ENCODE measurements around the gene POLH. TPM values are rescaled to one million over a fixed set of nuclear protein-coding genes. Genes with fewer than 3 reads are reported as not detected.
"Not testable (repeated sequence)": the region's sequence is repeated elsewhere in the genome, so short reads cannot be mapped to it uniquely, and the experiment has no call there.

POLH gene
- total RNA-seq, 1 donor from 2014 or later: 21.2 TPM

DNA sequence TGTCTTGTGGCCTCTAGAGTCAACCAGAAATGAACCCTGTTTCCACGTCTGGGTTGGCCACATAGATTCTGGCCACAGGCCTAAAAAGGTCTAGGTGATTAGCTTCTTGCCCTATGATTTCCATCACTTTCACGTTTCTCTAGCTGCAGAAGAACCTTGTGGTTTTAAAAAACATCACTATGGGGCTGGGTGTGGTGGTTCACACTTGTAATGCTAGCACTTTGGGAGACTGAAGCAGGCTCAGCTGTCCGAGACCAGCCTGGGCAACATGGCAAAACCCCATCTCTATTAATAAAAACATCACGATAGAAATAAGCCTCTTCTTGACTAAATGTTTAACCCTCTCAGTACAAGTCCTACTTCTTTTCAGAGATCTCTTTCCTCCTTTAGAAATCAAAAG, 31.5 kb upstream of the POLH start:
- Mint-ChIP-seq H3K27me3 (ENCODE audit: low read depth) (no peaks in the 10 kb centered on the region), H3K9me3 (ENCODE audit: low read depth) (no peaks in the 10 kb centered on the region), H3K27ac (ENCODE audit: unreplicated experiment) (no peak overlapping the region), H3K36me3 (ENCODE audit: low read depth) (peaks cover 37% of the 10 kb centered on the region), H3K4me3 (ENCODE audit: unreplicated experiment) (no peak overlapping the region), H3K4me1 (ENCODE audit: low read depth) (no peaks in the 10 kb centered on the region)
- no peak for DNase-seq (ENCODE audit: low spot score)
- TF ChIP-seq, protein P1, sequence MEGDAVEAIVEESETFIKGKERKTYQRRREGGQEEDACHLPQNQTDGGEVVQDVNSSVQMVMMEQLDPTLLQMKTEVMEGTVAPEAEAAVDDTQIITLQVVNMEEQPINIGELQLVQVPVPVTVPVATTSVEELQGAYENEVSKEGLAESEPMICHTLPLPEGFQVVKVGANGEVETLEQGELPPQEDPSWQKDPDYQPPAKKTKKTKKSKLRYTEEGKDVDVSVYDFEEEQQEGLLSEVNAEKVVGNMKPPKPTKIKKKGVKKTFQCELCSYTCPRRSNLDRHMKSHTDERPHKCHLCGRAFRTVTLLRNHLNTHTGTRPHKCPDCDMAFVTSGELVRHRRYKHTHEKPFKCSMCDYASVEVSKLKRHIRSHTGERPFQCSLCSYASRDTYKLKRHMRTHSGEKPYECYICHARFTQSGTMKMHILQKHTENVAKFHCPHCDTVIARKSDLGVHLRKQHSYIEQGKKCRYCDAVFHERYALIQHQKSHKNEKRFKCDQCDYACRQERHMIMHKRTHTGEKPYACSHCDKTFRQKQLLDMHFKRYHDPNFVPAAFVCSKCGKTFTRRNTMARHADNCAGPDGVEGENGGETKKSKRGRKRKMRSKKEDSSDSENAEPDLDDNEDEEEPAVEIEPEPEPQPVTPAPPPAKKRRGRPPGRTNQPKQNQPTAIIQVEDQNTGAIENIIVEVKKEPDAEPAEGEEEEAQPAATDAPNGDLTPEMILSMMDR (IDR thresholded peaks at IDR 0.05): no peak

DNA sequence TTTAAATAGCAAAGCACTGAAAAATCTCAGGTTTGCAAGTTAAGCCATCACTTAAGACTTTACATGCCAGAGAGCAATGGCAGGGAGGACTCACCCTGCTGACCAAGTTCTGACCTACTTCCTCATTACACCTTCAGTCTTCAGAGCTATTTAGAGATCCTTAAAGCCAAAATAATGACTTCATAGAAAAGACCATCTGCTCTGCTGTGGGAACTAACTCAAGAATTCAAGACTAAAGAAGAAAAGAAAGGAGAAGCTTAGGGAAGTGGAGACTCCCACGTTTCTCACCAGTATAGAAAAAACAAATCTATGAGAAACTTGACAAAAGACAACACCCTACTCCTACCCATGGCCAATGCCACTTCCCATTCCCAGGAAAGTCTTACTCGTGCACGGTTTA, 28.8 kb upstream of the POLH start:
- Mint-ChIP-seq H3K4me1 (ENCODE audit: low read depth) (no peaks in the 10 kb centered on the region), H3K27ac (ENCODE audit: unreplicated experiment) (no peak overlapping the region), H3K27me3 (ENCODE audit: low read depth) (no peaks in the 10 kb centered on the region), H3K4me3 (ENCODE audit: unreplicated experiment) (no peak overlapping the region), H3K36me3 (ENCODE audit: low read depth) (peaks cover 40% of the 10 kb centered on the region), H3K9me3 (ENCODE audit: low read depth) (no peaks in the 10 kb centered on the region)
- TF ChIP-seq, protein P1 (IDR thresholded peaks at IDR 0.05): no peak
- no peak for DNase-seq (ENCODE audit: low spot score)

DNA sequence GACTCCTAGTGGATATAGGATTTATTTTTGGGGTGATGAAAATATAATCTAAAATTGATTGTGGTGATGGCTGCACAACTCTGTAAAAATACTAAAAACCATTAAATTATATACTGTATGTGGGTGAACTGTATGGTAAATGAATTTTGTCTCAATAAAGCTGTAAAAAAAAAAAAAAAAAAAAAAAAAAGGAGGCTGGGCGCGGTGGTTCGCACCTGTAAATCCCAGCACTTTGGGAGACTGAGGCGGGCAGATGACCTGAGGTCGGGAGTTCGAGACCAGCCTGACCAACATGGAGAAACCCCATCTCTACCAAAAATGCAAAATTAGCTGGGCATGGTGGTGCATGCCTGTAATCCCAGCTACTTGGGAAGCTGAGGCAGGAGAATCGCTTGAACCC, 18.4 kb upstream of the POLH start:
- H3K36me3 Mint-ChIP-seq (ENCODE audit: low read depth): peaks cover 43% of the 10 kb centered on the region
- not testable (repeated sequence) for H3K9me3 Mint-ChIP-seq (ENCODE audit: low read depth)

DNA sequence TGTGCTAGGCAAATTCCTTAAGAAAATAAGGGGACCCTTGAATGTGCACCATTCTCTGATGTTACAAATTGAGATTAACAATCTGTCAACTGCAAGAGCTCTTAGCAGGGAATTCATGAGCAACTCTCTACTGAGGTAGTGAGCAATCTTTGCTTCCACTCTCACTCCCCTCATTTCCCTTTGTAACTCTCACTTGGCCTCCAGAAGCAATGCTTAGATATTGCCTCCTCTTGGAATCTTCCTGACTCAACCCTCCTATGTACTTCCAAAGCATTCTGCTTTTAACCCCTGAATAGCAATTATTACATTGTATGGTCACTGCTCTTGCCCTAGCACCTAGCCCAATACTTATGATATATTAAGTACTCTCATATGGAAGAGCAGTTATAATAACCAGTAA, 16.7 kb upstream of the POLH start:
- no peaks in the 10 kb centered on the region for H3K9me3 Mint-ChIP-seq (ENCODE audit: low read depth)
- no peak overlapping the region for H3K27ac Mint-ChIP-seq (ENCODE audit: unreplicated experiment)
- no peak for DNase-seq (ENCODE audit: low spot score)
- TF ChIP-seq, protein P1 (IDR thresholded peaks at IDR 0.05): no peak
- H3K36me3 Mint-ChIP-seq (ENCODE audit: low read depth): peaks cover 39% of the 10 kb centered on the region
- H3K27me3 Mint-ChIP-seq (ENCODE audit: low read depth): no peaks in the 10 kb centered on the region
- no peak overlapping the region for H3K4me3 Mint-ChIP-seq (ENCODE audit: unreplicated experiment)
- no peaks in the 10 kb centered on the region for H3K4me1 Mint-ChIP-seq (ENCODE audit: low read depth)

More for the DNA sequence above, 18.4 kb upstream of the POLH start:
- not testable (repeated sequence) for H3K27me3 Mint-ChIP-seq (ENCODE audit: low read depth); H3K4me1 Mint-ChIP-seq (ENCODE audit: low read depth); H3K27ac Mint-ChIP-seq (ENCODE audit: unreplicated experiment); H3K4me3 Mint-ChIP-seq (ENCODE audit: unreplicated experiment); DNase-seq (ENCODE audit: low spot score)

DNA sequence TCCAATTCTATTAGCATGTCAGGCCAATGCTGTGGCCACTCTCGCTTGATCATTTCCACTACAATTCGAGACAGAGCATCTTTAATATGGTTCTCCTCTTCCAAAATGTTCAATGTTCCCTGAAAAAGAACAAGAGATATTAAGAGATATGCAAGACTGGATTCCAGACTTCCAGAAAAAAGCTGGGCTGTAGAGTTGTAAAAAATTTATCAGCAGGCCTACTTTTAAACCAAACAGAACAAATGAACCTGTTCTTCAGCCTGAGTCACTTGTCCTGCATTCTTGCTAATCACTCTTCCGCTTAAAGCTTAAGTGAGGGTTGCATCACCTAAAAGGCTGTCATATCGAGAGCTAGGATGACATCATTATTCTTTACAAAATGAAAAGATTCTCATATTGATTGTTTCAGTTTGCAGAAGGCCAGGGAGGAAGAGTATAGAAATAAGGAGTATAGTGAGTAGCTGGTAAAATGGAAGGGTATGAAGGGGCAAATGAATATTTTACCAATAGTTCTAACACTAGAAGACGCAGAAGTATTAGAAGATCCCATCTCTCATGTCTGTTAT, 5.0 kb upstream of the POLH start:
- H3K36me3 Mint-ChIP-seq (ENCODE audit: low read depth): peaks cover 16% of the 10 kb centered on the region
- no peaks in the 10 kb centered on the region for H3K9me3 Mint-ChIP-seq (ENCODE audit: low read depth)
- no peak for DNase-seq (ENCODE audit: low spot score)
- H3K27ac Mint-ChIP-seq (ENCODE audit: unreplicated experiment): peak overlapping the region; percentile 8
- H3K4me3 Mint-ChIP-seq (ENCODE audit: unreplicated experiment): no peak overlapping the region
- TF ChIP-seq, protein P1 (IDR thresholded peaks at IDR 0.05): no peak
- H3K4me1 Mint-ChIP-seq (ENCODE audit: low read depth): peaks cover 5% of the 10 kb centered on the region
- H3K27me3 Mint-ChIP-seq (ENCODE audit: low read depth): no peaks in the 10 kb centered on the region

DNA sequence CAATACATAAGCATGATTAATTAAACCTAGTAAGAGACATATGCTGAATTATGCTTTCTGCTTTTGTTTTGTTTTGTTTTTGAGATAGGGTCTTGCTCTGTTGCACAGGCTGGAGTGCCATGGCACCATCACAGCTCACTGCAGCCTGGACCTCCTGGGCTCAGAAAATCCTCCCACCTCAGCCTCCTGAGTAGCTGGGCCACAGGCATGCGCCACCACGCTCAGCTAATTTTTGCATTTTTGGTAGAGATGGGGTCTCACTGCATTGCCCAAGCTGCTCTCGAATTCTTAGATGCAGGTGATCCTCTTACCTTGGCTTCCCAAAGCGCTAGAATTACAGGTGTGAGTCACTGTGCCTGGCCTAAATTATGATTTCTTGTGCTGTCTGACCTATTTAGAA, 4.0 kb upstream of the POLH start:
- H3K4me1 Mint-ChIP-seq (ENCODE audit: low read depth): peaks cover 11% of the 10 kb centered on the region
- peaks cover 14% of the 10 kb centered on the region for H3K36me3 Mint-ChIP-seq (ENCODE audit: low read depth)
- TF ChIP-seq, protein P1 (IDR thresholded peaks at IDR 0.05): no peak
- no peak for DNase-seq (ENCODE audit: low spot score)
- H3K27me3 Mint-ChIP-seq (ENCODE audit: low read depth): no peaks in the 10 kb centered on the region
- no peak overlapping the region for H3K27ac Mint-ChIP-seq (ENCODE audit: unreplicated experiment)
- no peaks in the 10 kb centered on the region for H3K9me3 Mint-ChIP-seq (ENCODE audit: low read depth)
- H3K4me3 Mint-ChIP-seq (ENCODE audit: unreplicated experiment): no peak overlapping the region
